ENCODE measurements around the gene RPL38. TPM values are rescaled to one million over a fixed set of nuclear protein-coding genes. Genes with fewer than 3 reads are reported as not detected.

RPL38 gene
- polyA plus RNA-seq, 2 of the 4 experiments (the other 2 are of a cell fraction), result 3,205 to 4,133 TPM

GRCh38 chr17:74181341-74181740, 22.1 kb upstream of the RPL38 start:
- no peak overlapping the region for H3K4me3 ChIP-seq
- POLR2A ChIA-PET, result no interaction called here
- TF ChIP-seq E2F6 (IDR thresholded peaks at IDR 0.05; ENCODE audit: borderline replicate concordance, low read depth) (no peak), ZSCAN20 (CRISPR knock-in tag; IDR thresholded peaks at IDR 0.05) (no peak), CBX2 (IDR thresholded peaks at IDR 0.05; ENCODE audit: borderline replicate concordance, low read depth) (no peak), NFE2L2 (conservative IDR thresholded peaks at IDR 0.05; ENCODE audit: low read length) (no peak), MAZ (IDR thresholded peaks at IDR 0.05; ENCODE audit: borderline replicate concordance, low read depth, low read length) (no peak), HDAC2 (IDR thresholded peaks at IDR 0.05) (no peak), CHD4 (IDR thresholded peaks at IDR 0.05; ENCODE audit: borderline replicate concordance) (no peak), GATA3 (IDR thresholded peaks at IDR 0.05; ENCODE audit: borderline replicate concordance) (no peak)
- CTCF ChIA-PET, result interaction anchor here (0.8 to 17.0 kb wide), 5 partner anchors 10 to 752 kb away, joined by 4 to 215 read pairs (median 7); partner anchors contain the start of gene RPL38
- H3K4me1 ChIP-seq, result no peaks in the 10 kb centered on the region
- no peak overlapping the region for H3K4me2 ChIP-seq
- DNase-seq (ENCODE audit: low read depth in 1 of 2, low spot score in 1 of 2) (no peak), ATAC-seq (no peak), FAIRE-seq (no peak)
- no peaks in the 10 kb centered on the region for H3K9me3 ChIP-seq
- WGBS (ENCODE audit: missing lambda C conversion rate), result 58% methylated on average over 4 of the region's 4 CpGs
- H3K27ac ChIP-seq, result no peak overlapping the region

- H3K27ac ChIP-seq, result no peak overlapping the region
- H3K4me2 ChIP-seq, result no peak overlapping the region
- FAIRE-seq (no peak), DNase-seq (ENCODE audit: low read depth in 1 of 2, low spot score in 1 of 2) (no peak), ATAC-seq (no peak)
- H3K4me3 ChIP-seq, result no peak overlapping the region
- WGBS (ENCODE audit: missing lambda C conversion rate), result 77% methylated on average over 17 of the region's 17 CpGs
- H3K4me1 ChIP-seq, result no peaks in the 10 kb centered on the region
- CTCF ChIA-PET, result interaction anchor here (1.0 to 17.0 kb wide), 8 partner anchors 9 to 752 kb away, joined by 3 to 215 read pairs (median 6); partner anchors contain the start of gene RPL38
- POLR2A ChIA-PET, result no interaction called here
- no peak for TF ChIP-seq EHF (CRISPR knock-in tag; IDR thresholded peaks at IDR 0.05)
- no peaks in the 10 kb centered on the region for H3K9me3 ChIP-seq
These were observed 21.3 kb upstream of the RPL38 start for GRCh38 chr17:74182041-74182723.

GRCh38 chr17:74183411-74183810, 20.1 kb upstream of the RPL38 start:
- ATAC-seq (no peak), FAIRE-seq (no peak), DNase-seq (ENCODE audit: low read depth in 1 of 2, low spot score in 1 of 2) (no peak)
- POLR2A ChIA-PET, result no interaction called here
- Histone ChIP-seq H3K27ac (no peak overlapping the region), H3K4me1 (no peaks in the 10 kb centered on the region), H3K9me3 (no peaks in the 10 kb centered on the region), H3K4me3 (no peak overlapping the region), H3K4me2 (no peak overlapping the region)
- TF ChIP-seq ESRRA (IDR thresholded peaks at IDR 0.05; ENCODE audit: borderline replicate concordance, low read length) (no peak), EHMT2 (IDR thresholded peaks at IDR 0.05; ENCODE audit: low read depth) (no peak)
- CTCF ChIA-PET, result interaction anchor here (0.6 to 17.0 kb wide), 8 partner anchors 9 to 753 kb away, joined by 3 to 215 read pairs (median 4); partner anchors contain the start of gene RPL38
- WGBS (ENCODE audit: missing lambda C conversion rate), result 60% methylated on average over 9 of the region's 9 CpGs

GRCh38 chr17:74185571-74186185, 17.8 kb upstream of the RPL38 start:
- Histone ChIP-seq H3K4me2 (no peak overlapping the region), H3K9me3 (no peaks in the 10 kb centered on the region), H3K27ac (no peak overlapping the region), H3K4me1 (no peaks in the 10 kb centered on the region), H3K4me3 (no peak overlapping the region)
- DNase-seq (ENCODE audit: low read depth in 1 of 2, low spot score in 1 of 2) (no peak), ATAC-seq (no peak), FAIRE-seq (no peak)
- WGBS (ENCODE audit: missing lambda C conversion rate), result 44% methylated on average over 9 of the region's 9 CpGs
- CTCF ChIA-PET, result interaction anchor here (1.7 to 17.0 kb wide), 3 partner anchors 9 to 96 kb away, joined by 5 to 215 read pairs (median 8); partner anchors contain the start of gene RPL38
- POLR2A ChIA-PET, result no interaction called here
- TF ChIP-seq SMC3 (IDR thresholded peaks at IDR 0.05) (no peak), FOSB (CRISPR knock-in tag; IDR thresholded peaks at IDR 0.05) (no peak), HMGXB4 (CRISPR knock-in tag; IDR thresholded peaks at IDR 0.05; ENCODE audit: borderline replicate concordance) (no peak), BHLHE40 (IDR thresholded peaks at IDR 0.05; ENCODE audit: low read depth, low read length) (no peak), RCOR1 (IDR thresholded peaks at IDR 0.05; ENCODE audit: low read depth, low read length) (no peak), CEBPB (IDR thresholded peaks at IDR 0.05) (no peak), BCL3 (IDR thresholded peaks at IDR 0.05) (no peak), CHD4 (IDR thresholded peaks at IDR 0.05; ENCODE audit: borderline replicate concordance) (no peak), PHF8 (IDR thresholded peaks at IDR 0.05; ENCODE audit: borderline replicate concordance, low read depth) (no peak)

All from A549 (cell line).